ENCODE results near the gene CBLN3.

DNA sequence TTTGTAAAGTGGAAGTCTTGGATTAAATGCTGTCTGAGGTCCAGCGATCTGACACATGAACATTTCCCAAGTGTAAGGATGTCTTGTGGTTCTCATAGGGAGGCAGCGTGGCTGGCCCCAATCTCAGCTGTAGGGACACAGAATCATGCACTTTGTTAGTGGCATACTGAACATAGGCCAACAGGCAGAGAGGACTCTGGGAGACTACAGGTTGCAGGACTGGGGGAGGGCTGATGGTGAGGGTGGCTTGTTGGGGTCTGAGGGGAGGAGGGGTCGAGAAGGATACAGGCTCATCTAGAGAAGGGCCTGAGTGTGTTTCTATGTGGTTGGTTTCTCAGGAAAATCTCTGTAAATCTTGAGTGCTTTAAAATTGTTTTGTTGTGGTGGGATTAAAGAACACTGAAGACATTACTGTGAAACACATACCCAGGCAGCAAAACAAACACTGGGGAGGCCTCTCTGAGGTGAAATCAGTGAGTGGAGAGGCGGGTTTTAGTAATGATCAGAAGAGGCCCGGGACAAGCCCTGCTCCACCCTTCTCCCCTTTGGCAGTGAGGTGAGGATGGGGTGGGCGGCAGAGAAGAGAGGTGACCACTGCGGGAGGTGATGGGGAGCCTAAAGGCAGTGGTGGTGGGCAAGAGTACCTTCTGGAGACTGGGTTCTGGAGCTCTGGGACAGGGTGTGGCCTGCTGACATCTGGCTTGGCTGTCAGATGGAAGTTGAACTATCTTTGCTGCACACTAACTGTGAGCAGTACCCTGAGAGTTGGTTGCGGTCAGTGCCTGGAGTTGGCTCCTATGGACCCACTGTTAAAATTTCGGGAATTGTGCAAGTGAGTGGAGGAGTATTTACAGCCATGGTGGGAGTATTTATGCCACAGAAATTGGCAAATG is 27.4 kb downstream of the CBLN3 start:
- TF ChIP-seq POLR2A (IDR thresholded peaks at IDR 0.05): no peak
- no peak for TF ChIP-seq CTCF (IDR thresholded peaks at IDR 0.05)
